SH-SY5Y (cell line): ENCODE measurements around the gene MAPK12.

Source experiments
- GATA2 ChIP-seq: IDR thresholded peaks from 2 replicates; pipeline ENCODE4 v1.6.1; 2011; ENCODE audit warnings: mild to moderate bottlenecking, low read depth, low read length
- GATA3 ChIP-seq: IDR thresholded peaks from 2 replicates; pipeline ENCODE4 v1.6.1; 2011; ENCODE audit warnings: low read depth, mild to moderate bottlenecking, low read length, moderate library complexity

Gene MAPK12

DNA sequence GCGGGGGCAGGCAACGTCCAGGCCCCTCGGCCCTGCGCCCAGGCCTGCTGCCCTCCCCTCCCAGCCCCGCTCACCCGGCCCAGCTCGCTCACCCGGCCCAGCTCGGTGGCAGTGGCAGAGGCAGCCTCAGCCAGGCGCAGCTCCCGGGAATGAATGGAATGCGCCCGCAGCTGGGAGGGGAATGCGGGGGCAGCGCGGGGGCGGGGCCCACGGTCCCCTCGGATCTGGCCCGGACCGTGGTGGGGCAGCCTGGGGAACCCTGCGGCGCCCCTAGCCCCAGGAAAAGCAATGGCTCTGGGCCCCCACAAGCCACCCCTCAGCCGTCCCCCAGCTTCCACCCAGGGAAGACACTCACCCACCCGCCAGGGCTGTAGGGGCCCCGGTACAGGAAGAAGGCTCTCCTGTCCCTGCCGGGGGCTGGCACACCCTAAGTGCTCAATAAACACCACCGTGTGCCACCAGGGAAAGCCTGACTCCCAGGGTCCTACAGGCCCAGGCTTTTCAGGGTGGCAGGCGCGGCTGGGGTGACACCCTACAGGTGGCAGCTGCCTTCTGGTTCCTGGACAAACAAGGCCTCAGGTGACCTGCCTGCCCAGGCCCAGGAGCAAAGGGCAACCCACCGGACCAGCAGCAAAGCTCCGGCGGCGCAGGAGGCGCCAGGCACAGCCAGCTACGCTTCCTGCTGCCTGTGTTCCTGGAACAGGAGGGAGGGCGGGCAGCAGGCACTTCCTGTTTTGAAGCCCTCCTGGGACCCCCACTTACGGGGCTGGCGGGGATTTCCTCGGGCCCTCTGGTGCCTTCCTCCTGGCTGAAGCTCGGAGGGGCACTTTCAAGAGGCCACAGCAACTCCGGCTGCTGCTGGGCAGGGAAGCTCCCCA lies 32.2 kb upstream of the MAPK12 start:
- TF ChIP-seq GATA3 (no peak), GATA2 (no peak)

DNA sequence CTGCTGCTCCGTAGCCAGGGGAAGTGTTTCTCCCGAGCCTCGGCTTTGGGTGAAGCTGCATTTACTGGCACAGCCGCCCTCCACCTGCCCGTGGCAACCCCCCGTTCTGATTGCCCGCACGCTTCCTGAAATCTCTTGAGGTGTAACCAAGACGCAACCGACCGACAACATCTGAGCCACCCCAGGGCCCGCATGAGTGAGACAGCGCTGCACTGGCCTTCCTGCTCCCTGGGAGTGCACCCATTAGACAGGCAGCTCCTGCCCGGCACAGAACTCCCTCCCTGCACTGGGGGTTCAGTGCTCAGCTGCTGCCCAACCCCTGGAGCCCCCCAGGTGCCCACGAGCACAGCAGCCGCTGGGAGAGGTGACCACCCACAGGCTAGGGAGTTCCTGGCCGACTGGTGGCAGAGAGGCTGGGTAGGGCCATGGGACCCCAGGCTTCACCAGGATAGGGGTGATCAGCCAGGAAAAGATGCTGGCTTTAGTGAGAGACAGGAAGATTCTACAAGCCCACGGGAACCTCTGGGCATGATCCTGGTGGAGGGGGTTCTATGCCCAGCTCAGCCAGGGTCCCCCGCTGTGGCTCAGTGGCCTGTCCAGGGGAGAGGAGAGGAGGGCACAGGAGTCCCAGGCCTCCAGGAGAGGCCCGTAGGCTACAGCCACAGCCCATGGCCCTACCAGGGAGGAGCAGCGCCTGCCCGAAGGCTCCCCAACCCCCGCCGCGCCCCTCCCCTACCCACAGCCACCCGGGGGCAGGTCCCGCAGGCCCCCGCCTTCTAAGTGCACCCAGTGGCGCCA lies 31.4 kb upstream of the MAPK12 start:
- TF ChIP-seq GATA2 (no peak), GATA3 (no peak)

DNA sequence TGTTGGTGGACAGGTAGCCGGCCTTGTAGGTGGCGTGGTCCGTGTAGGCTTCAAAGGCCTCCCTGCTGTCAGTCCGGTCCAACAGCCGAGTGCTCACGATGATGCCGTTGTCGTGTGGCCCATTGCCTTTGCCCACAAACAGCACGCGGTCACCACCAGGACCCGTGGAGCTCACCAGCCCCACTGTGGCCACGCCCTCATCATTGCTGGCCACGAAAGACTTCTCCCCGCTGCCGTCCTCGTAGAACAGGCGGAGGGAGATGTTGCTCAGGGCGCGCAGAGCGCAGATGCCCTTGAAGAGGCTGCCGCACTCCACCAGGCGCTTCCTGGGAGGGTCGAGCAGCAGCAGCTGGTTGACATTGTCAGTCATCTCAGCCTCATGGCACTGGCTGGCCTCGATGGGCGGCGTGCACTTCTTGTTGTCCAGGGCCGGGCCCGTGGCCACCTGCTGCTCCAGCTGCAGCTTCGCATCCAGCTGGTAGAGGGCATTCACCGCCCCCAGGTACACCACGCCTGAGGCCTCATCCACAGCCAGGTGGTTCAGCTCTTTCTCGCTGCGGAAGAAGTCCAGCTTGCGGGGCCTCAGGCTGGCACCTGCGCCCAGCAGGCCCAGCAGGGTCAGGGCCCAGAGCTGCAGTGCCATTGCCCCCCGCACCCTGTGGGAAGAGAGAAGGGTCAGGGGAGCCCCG lies 28.6 kb upstream of the MAPK12 start:
- TF ChIP-seq GATA2 (no peak), GATA3 (no peak)

DNA sequence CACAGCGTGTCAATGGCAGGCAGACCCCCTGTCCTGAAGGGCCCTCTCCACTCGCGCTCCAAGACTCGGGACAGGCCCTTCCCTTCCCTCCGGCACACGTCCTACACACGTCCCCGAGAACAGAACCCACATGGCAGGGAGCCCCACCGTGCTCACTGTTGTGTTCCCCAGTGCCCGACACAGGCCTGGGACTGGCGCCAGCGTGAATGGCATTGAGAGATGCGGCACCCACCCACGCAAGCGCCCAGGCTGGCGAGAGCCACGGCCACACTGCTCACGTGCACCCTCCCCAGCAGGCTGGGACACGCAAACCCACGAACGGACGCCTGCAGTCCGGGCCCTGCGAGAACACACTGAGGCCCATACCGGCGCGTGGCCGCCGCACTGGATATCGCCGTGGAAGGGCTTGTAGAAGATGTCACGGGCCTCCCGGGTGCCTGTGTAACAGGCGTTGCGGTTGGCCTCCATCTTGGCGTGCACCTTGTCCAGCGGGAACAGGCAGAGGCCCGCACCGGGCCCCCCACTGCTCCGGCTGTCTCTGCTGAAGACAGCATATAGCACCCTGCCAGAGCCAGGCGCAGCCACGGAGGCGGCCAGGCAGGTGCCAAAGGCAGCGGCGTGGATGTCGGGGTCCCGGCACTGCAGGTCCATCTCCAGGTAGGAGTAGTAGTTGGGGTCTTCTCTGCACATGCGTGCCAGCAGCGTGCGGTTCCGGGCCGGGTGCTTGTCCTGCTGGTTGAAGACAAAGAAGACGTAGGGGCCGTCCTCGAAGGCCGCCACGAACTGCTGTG lies 27.9 kb upstream of the MAPK12 start:
- TF ChIP-seq GATA3, result no peak
- no peak for TF ChIP-seq GATA2

DNA sequence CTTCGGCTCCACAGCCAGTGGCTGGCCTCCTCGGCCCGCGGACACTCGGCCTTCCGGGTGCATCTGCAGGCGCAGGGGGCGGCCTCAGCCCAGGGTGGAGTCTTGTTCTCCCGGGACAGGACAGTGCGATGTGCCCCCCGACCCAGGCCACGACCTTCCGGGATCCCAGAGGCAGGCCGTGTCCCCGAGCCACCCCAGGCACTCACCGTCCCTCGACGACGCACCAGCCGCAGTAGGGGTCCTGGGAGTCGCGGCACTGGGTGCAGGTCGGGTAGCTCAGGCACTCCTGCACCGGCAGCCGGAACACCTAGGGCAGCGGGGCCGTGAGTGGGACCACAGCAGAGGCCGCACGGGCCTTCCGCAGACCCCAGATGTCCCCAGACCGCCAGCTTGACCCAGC lies 26.2 kb upstream of the MAPK12 start:
- TF ChIP-seq GATA2 (no peak), GATA3 (no peak)

DNA sequence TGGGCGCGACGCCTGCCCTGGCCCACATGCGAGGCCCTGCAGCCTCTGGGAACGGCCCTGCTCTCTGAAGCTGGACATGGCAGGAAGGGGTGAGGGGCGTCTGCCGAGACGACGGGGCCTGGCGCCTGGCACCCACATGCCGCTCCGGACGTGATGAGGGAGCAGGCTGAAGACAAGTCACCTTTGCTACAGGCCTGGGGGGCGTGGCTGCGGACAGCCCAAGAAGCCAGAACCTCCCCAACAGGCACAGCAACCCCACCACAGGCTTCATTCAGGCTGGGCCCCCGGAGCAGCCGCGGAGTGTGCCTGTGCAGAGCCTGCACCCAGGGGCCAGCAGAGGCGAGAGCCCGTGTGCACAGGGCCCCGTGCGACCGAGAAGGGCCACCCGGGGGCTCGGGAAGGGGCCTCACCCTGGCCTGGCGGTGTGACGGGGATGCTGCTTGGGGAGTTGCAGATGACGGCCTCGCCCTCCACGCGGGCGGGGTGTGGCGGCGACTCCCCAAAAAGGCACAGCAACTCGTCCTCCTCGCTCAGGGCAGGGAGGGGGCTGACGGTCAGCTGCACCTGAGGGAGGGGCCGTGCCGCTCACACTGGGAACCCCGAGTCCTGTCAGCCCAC lies 25.3 kb upstream of the MAPK12 start:
- TF ChIP-seq GATA3 (no peak), GATA2 (no peak)

DNA sequence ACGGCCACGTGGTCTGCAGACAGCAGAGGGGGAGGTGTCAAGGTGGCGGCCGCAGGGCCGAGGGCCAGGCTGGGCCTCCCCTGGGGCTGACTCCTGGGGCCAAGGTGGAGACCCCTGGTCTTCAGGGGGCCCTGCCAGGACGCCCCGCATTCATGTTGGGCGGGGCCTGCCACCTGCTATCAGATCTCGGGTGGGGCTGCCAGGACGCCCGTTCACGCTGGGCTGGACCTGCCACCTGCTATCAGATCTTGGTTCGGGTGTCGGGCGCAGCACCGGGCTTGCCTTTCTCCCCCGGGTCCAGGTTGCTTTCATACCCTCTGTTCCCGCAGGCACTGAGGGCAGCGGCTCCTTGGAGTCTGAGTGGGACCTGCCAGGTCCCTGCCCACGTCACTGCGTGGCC lies 24.8 kb upstream of the MAPK12 start:
- TF ChIP-seq GATA2 (no peak), GATA3 (no peak)

DNA sequence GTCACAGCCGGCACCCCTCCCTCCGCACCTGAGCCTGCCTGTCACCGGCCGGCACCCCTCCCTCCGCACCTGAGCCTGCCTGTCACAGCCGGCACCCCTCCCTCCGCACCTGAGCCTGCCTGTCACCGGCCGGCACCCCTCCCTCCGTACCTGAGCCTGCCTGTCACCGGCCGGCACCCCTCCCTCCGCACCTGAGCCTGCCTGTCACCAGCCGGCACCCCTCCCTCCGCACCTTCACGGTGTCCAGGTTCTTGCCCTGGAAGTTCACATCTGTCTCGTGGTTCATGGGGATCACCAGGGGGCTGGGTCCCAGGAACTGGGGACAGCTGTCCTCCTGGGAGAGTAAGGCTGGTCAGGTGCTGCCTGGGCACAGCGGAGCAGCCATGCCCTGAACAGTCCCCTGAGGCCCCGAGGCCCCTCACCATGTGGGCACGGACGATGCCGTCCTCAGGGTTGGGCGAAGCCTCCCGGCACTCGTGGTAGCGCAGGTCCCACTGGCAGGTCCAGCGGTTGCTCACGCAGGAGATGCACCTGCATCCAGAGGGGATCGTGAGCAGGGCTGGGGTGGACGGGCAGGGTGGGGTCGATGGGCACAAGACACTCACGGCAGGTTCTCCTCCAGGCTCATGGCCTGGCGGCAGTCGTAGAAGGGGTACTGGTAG lies 24.2 kb upstream of the MAPK12 start:
- TF ChIP-seq GATA3, result no peak
- TF ChIP-seq GATA2, result no peak

DNA sequence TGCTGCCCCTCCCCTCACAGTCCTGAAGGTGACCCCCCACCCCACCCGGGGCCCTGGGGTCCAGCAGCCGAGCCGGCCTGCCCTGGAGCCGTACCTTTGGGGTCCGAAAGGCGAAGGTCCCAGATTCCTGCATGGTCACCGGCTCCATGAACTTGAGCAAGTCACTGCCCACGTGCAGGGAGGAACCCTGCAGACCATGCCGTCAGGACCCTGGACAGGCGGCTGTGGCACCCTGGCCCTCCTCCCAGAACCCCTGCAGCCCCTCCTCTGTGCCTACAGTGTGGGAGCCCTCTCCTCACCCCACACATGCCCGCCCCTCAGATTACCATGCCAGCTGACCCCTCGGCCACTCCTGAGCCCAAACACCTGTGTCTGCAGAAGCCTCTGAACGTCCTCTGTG lies 23.0 kb upstream of the MAPK12 start:
- no peak for TF ChIP-seq GATA3
- no peak for TF ChIP-seq GATA2

DNA sequence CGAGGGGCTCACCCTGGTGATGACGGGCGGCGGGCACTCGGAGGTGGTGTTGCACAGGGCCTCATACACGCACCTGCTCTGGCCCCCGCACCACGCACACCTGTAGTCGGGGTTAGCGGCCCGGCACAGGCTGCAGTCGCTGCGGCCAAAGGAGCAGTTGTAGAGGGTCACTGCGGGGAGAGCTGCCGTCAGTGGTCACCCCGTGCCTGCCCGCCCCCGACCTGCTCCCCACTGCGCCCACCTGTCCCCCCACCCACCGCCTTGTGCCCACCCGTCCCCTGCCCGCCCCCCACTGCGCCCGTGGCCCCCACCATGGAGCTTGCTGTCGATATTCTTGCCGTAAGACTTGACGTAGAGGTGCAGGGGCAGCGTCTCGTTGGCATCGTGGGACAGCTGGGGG lies 22.3 kb upstream of the MAPK12 start:
- TF ChIP-seq GATA2 (no peak), GATA3 (no peak)

DNA sequence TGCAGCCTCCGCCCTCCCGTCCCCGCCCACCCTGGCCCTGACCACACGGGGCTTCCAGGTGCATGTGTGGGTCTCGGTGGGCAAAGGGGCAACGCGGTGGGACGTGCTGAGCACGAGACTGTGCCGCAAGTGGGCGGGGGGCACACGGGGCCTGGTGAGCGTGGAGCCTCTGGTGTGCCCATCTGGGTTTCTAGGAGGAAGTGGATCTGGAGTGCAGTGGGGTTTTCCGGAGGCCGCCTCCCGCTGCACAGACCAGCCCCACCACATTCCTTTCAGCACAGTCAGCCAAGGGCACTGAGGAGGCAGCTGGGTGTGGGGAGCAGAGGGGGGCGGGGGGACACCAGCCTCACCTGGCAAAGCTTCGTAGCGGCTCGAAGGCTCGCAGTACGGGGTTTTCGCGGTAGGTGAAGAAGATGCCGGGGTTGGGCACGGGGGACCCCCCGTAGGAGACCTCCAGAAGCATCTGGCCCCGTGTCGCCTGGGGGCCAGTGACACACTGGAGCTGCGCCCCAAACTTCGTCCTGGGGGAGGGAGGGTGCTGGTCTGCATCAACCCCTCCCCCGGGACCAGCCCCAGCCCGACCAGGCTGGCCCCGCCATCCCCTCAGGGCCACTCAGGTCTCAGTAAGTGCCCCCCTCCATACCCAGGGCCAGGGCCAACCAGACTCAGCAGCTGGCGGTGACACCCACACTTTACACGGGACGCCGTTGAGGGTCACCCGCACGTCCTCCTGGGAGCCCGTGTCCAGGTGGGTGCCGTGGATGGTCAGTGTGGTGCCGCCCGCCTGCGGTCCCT lies 21.1 kb upstream of the MAPK12 start:
- TF ChIP-seq GATA3, result no peak
- TF ChIP-seq GATA2, result no peak

DNA sequence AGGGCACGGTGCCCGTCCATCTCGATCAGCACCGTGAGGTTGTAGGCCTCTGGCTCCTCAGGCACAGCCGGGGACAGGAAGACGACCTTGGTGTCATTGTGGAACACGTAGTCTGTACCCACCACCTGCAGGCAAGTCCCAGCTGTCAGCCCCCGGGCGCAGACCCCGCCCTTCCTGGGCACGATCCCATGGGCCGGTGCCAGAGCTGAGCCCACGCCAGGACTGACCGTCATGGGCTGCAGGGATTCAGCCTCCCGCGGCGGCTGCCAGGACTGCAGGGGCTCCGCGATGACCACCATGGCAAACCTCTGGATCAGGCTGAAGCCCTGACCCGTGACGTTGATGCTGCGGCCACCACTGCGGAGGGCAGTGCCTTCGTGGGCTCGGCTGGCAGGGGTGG lies 20.5 kb upstream of the MAPK12 start:
- no peak for TF ChIP-seq GATA2
- TF ChIP-seq GATA3, result no peak
